Activated CD4-positive, alpha-beta memory T cell treated with anti-CD3 and anti-CD28 coated beads for 36 hours (primary cell): ENCODE results near the gene FBXW10B. TPM values are rescaled to one million over a fixed set of nuclear protein-coding genes. Genes with fewer than 3 reads are reported as not detected.
"Not testable (repeated sequence)": the region's sequence is repeated elsewhere in the genome, so short reads cannot be mapped to it uniquely, and the experiment has no call there.

Experiments used
- CTCF ChIA-PET: fragments of 350-600 bp; sonication (Branson Sonifier 250); formaldehyde crosslinking; loops from one replicate; lab custom pipeline; 2021; ENCODE audit warnings: antibody characterized with exemption, inconsistent platforms; lab: Charles Lee
- POLR2A ChIA-PET: fragments of 350-600 bp; sonication (Branson Sonifier 250); formaldehyde crosslinking; loops from one replicate; lab custom pipeline; 2021; ENCODE audit warnings: antibody characterized with exemption; lab: Charles Lee
- DNase-seq: peaks from one replicate; pipeline ENCODE4 v3.0.0-alpha.2; 2020
- H3K27ac Mint-ChIP-seq: one replicate; pipeline ENCODE4 v1.8.0; 2021; ENCODE audit warnings: mixed read lengths
- H3K27me3 Mint-ChIP-seq: one replicate; pipeline ENCODE4 v1.8.0; 2021; ENCODE audit warnings: mixed read lengths
- H3K36me3 Mint-ChIP-seq: one replicate; pipeline ENCODE4 v1.8.0; 2021; ENCODE audit warnings: mixed read lengths
- H3K4me1 Mint-ChIP-seq: one replicate; pipeline ENCODE4 v1.8.0; 2021; ENCODE audit warnings: low read depth, mixed read lengths
- H3K4me3 Mint-ChIP-seq: one replicate; pipeline ENCODE4 v1.8.0; 2021; ENCODE audit warnings: mild to moderate bottlenecking, mixed read lengths
- H3K9me3 Mint-ChIP-seq: one replicate; pipeline ENCODE4 v1.8.0; 2021; ENCODE audit warnings: mixed read lengths
- intact Hi-C: fragments of 100-400 bp; cut with micrococcal nuclease; formaldehyde crosslinking; loops from one replicate; pipeline ENCODE4 v1.15.1; 2023
- total RNA-seq, 2 experiments: library from RNA; stranded (reverse); gene quantifications; one replicate each; pipeline ENCODE4 v1.2.3, GENCODE V29; 2021

The FBXW10B gene
- total RNA-seq, 2 experiments from 2014 or later: 1.0 to 1.1 TPM

DNA sequence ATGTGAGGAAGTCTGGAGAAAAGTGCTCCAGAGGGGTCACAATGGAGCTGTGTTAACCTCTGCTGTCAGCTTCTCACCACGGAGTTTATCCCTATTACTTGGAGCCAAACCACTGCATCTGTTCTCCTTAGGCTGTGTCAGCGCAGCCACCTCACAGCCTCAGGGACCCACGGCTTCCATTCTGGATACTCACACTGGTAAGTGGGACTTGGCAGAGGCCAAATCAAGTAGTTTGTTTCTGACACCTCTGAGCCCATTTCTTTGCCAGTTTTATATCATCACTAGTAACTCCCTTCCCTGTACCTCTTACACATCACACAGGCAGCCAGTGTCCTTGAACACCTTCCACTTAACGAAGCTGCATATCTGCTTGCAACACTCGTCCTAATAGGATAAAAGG lies 44.8 kb downstream of the FBXW10B start:
- intact Hi-C loops, POLR2A ChIA-PET, CTCF ChIA-PET, H3K4me3 Mint-ChIP-seq, H3K9me3 Mint-ChIP-seq, H3K27me3 Mint-ChIP-seq, H3K27ac Mint-ChIP-seq, H3K4me1 Mint-ChIP-seq, H3K36me3 Mint-ChIP-seq, DNase-seq: not testable (repeated sequence)

- intact Hi-C loops, H3K27ac Mint-ChIP-seq, DNase-seq, H3K9me3 Mint-ChIP-seq, H3K27me3 Mint-ChIP-seq, H3K36me3 Mint-ChIP-seq, H3K4me3 Mint-ChIP-seq, H3K4me1 Mint-ChIP-seq, CTCF ChIA-PET, POLR2A ChIA-PET: not testable (repeated sequence)
Measured at GRCh38 chr17:15573870-15574269, 45.6 kb downstream of the FBXW10B start.

Other genes starting within 250 kb of the FBXW10B start
- 1 to 10 TPM; 5.7 to 6.8 TPM for gene CDRT4, start 152.1 kb downstream of the FBXW10B start, total RNA-seq
- gene TVP23C, start 56.2 kb downstream of the FBXW10B start, total RNA-seq: 10 to 100 TPM; 10.8 to 11.3 TPM
- gene TRIM16, start 64.6 kb upstream of the FBXW10B start, total RNA-seq: 10 to 100 TPM; 13.7 to 15.0 TPM
- gene ZNF286A, start 80.0 kb upstream of the FBXW10B start, total RNA-seq: 10 to 100 TPM; 22.9 to 24.5 TPM
- gene TBC1D26, start 112.6 kb upstream of the FBXW10B start, total RNA-seq: under 1 TPM; 0.22 to 0.24 TPM